Right lobe of liver (tissue), 6 donors: ENCODE data around the gene INSRR. TPM values are rescaled to one million over a fixed set of nuclear protein-coding genes. Genes with fewer than 3 reads are reported as not detected.

Experiments used
- ATAC-seq, 4 donors: fragments of 200-7000 bp; cut with Tn5 transposase; one replicate each; pipeline ENCODE4 v1.9.1; 2020; ENCODE audit warnings: mild to moderate bottlenecking in 4 of 4, moderate library complexity in 4 of 4
- DNase-seq, 3 donors: peaks; one replicate each; pipeline ENCODE4 v3.0.0-alpha.2; 2020
- H3K27ac ChIP-seq, 3 donors: fragments of 200-600 bp; one replicate each; pipeline ENCODE4 v1.8.0; 2022
- H3K27me3 ChIP-seq, 2 donors: fragments of 200-600 bp; one replicate each; pipeline ENCODE4 v1.8.0; 2022
- H3K36me3 ChIP-seq, 4 donors: fragments of 200-600 bp; sonication (generic) in 1 of 4; one replicate each; pipeline versions ENCODE4 v1.5.1 to v1.8.0; 2017 to 2022; ENCODE audit warnings: control low read depth in 1 of 4
- H3K4me1 ChIP-seq, 4 donors: fragments of 200-600 bp; sonication (generic) in 1 of 4; one replicate each; pipeline versions ENCODE4 v1.5.1 to v1.8.0; 2017 to 2022; ENCODE audit warnings: control low read depth in 1 of 4
- H3K4me3 ChIP-seq, 3 donors: fragments of 200-600 bp; one replicate each; pipeline ENCODE4 v1.8.0; 2022
- H3K9me3 ChIP-seq, 4 donors: fragments of 200-600 bp; sonication (generic) in 1 of 4; one replicate each; pipeline versions ENCODE4 v1.5.1 to v1.8.0; 2017 to 2022; ENCODE audit warnings: control low read depth in 1 of 4
- CTCF ChIP-seq, 4 donors: fragments of 200-600 bp in 3 of 4; fragments of 450-650 bp in 1 of 4; IDR thresholded peaks; one replicate each; pipeline versions ENCODE4 v1.5.1 to v1.8.0; 2016 to 2022; ENCODE audit warnings: antibody characterized with exemption in 4 of 4, mild to moderate bottlenecking in 2 of 4
- POLR2A ChIP-seq: fragments of 450-650 bp; IDR thresholded peaks from one replicate; pipeline ENCODE4 v1.6.1; 2017; ENCODE audit warnings: antibody characterized with exemption, mild to moderate bottlenecking
- WGBS: methylation state at CpG from one replicate; pipeline ENCODE4 v1.1.6; 2018; ENCODE audit warnings: low coverage, low lambda C conversion rate; ENCODE audit not compliant: insufficient coverage; ENCODE audit errors: missing lambda C conversion rate; 5-methylcytosine and 5-hydroxymethylcytosine counted together
- intact Hi-C, 2 donors: fragments of 100-400 bp; cut with DNase I; formaldehyde crosslinking; loops; one replicate each; pipeline versions ENCODE4 v1.11.2 to v1.14.1; 2022
- total RNA-seq, 6 experiments: library from RNA; depleted of rRNA in 2 of 6; stranded (reverse); fragments of >200 nt in 2 of 6; fragmentation: NEBNext Ultra II Directional in 3 of 6; extraction: Animal tissue kit (Norgen Biotek cat#: 25700) in 3 of 6; gene quantifications; one replicate each; pipeline versions ENCODE4 v1.1.0 to v1.2.4, GENCODE V29; 2016 to 2023
- donor health status: DM: no; HTN: yes; CAD: no.
- donor health status: DM: no; HTN: no; CAD: no.
- donor health status: DM: no; HTN: no; CAD: no.
- donor health status: DM: no; HTN: yes; CAD: no.
- donor health status: DM: no; HTN: yes; CAD: no.

The INSRR gene
- total RNA-seq, 6 experiments from 2014 or later: not detected

DNA sequence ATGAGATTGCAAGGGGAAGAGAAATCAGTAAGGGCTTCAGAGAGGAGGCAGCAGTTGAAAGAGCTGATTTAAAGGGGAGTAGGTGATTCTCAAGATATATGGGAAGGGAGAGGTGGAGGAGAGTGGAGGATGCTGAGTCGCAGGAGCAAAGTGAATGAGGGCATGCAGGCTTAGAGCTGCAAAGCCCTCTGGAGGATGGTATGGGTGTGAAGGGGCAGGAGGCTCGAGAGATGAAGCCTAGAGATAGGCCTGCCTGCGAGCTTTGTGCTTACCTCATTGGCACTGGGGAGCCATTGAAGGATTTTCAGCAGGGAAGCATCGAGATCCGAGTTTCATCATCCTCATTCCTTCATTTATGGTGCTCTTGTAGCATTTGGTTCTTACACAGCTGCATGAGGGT is 26.5 kb downstream of the INSRR start:
- Histone ChIP-seq H3K27ac (no peak overlapping the region), H3K9me3 (no peaks in the 10 kb centered on the region), H3K27me3 (no peaks in the 10 kb centered on the region), H3K4me1 (no peaks in the 10 kb centered on the region), H3K4me3 (no peak overlapping the region), H3K36me3 (no peaks in the 10 kb centered on the region)
- DNase-seq (no peak), ATAC-seq (no peak)
- no CpG with 5 or more reads among the region's 5 CpGs for WGBS
- TF ChIP-seq CTCF (IDR thresholded peaks at IDR 0.05) (no peak), POLR2A (no peak)
- intact Hi-C loops: no loop called here

GRCh38 chr1:156828400-156829124 is 30.4 kb downstream of the INSRR start:
- Histone ChIP-seq H3K27ac (no peak overlapping the region), H3K27me3 (no peaks in the 10 kb centered on the region), H3K4me3 (no peak overlapping the region), H3K9me3 (no peaks in the 10 kb centered on the region), H3K36me3 (no peaks in the 10 kb centered on the region), H3K4me1 (no peaks in the 10 kb centered on the region)
- ATAC-seq (no peak), DNase-seq (no peak)
- 68% methylated on average over 18 of the region's 18 CpGs for WGBS
- intact Hi-C loops: no loop called here
- TF ChIP-seq CTCF (IDR thresholded peaks at IDR 0.05): no peak
- no peak for TF ChIP-seq POLR2A

DNA sequence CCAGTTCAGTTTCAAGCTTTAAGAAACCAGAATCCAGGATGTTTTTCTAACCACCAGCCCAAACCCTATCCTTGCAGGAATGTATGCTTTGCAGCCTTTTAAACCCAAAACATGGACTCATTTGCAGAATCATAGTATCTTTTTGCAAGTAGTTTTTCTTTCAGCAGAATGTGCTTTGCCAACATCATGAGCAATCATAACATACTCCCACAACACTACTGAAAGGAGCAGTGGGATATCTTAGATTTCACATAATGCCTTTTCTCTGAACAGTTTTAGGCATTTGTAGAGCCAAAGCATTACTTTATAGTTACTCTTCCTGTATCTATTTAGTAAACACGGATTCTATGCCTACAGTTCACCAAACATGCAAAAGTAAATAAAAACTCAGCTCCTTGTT is 32.3 kb downstream of the INSRR start:
- WGBS: 64% methylated on average over 1 of the region's 1 CpG
- intact Hi-C loops: no loop called here

GRCh38 chr1:156823210-156823790 is 35.6 kb downstream of the INSRR start:
- no peaks in the 10 kb centered on the region for H3K36me3 ChIP-seq
- intact Hi-C loops: no loop called here
- no peaks in the 10 kb centered on the region for H3K27me3 ChIP-seq
- no peak overlapping the region for H3K4me3 ChIP-seq
- WGBS: 75% methylated on average over 2 of the region's 5 CpGs
- DNase-seq: no peak
- no peak for TF ChIP-seq POLR2A
- TF ChIP-seq CTCF (IDR thresholded peaks at IDR 0.05): no peak
- no peak overlapping the region for H3K27ac ChIP-seq
- no peak for ATAC-seq
- no peaks in the 10 kb centered on the region for H3K4me1 ChIP-seq
- H3K9me3 ChIP-seq: no peaks in the 10 kb centered on the region

More for the DNA sequence above, 32.3 kb downstream of the INSRR start:
- no peak for DNase-seq
- Histone ChIP-seq H3K4me1 (no peaks in the 10 kb centered on the region), H3K27me3 (no peaks in the 10 kb centered on the region), H3K27ac (no peak overlapping the region), H3K4me3 (no peak overlapping the region), H3K36me3 (no peaks in the 10 kb centered on the region), H3K9me3 (no peaks in the 10 kb centered on the region)
- ATAC-seq: no peak
- no peak for TF ChIP-seq POLR2A
- TF ChIP-seq CTCF (IDR thresholded peaks at IDR 0.05): no peak
